NB4 (cell line): ENCODE measurements around the gene DLG2.

Source experiments
- POLR2A ChIP-seq: IDR thresholded peaks from 2 replicates; pipeline ENCODE4 v1.6.1; 2011; ENCODE audit warnings: mild to moderate bottlenecking; ENCODE audit not compliant: insufficient read length; ENCODE audit errors: extremely low read depth
- TF ChIP-seq, protein P1 (sequence below): IDR thresholded peaks from one replicate; pipeline ENCODE4 v1.5.1; 2012; ENCODE audit warnings: low read depth, low read length

- TF ChIP-seq, protein P1, sequence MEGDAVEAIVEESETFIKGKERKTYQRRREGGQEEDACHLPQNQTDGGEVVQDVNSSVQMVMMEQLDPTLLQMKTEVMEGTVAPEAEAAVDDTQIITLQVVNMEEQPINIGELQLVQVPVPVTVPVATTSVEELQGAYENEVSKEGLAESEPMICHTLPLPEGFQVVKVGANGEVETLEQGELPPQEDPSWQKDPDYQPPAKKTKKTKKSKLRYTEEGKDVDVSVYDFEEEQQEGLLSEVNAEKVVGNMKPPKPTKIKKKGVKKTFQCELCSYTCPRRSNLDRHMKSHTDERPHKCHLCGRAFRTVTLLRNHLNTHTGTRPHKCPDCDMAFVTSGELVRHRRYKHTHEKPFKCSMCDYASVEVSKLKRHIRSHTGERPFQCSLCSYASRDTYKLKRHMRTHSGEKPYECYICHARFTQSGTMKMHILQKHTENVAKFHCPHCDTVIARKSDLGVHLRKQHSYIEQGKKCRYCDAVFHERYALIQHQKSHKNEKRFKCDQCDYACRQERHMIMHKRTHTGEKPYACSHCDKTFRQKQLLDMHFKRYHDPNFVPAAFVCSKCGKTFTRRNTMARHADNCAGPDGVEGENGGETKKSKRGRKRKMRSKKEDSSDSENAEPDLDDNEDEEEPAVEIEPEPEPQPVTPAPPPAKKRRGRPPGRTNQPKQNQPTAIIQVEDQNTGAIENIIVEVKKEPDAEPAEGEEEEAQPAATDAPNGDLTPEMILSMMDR = no peak
- TF ChIP-seq POLR2A = no peak
These were observed 493.5 kb downstream of the DLG2 start for GRCh38 chr11:85133636-85134035.
